Lower leg skin (tissue), 3 donors: ENCODE results near the gene RNF157.

ENCODE experiments used
- CTCF ChIP-seq, 3 donors: fragments of 450-650 bp; IDR thresholded peaks; one replicate each; pipeline ENCODE4 v1.5.1; 2016; ENCODE audit warnings: antibody characterized with exemption in 3 of 3, mild to moderate bottlenecking in 3 of 3, moderate library complexity in 2 of 3
- POLR2A ChIP-seq, 2 donors: fragments of 450-650 bp; IDR thresholded peaks; one replicate each; pipeline ENCODE4 v1.6.1; 2016 to 2017; ENCODE audit warnings: antibody characterized with exemption in 2 of 2, mild to moderate bottlenecking in 1 of 2, moderate library complexity in 1 of 2

- TF ChIP-seq CTCF (IDR thresholded peaks at IDR 0.05) (no peak), POLR2A (IDR thresholded peaks at IDR 0.05) (no peak)
Measured at GRCh38 chr17:76155988-76156661, 84.2 kb downstream of the RNF157 start.
